ENCODE measurements around the gene CLIC1. TPM values are rescaled to one million over a fixed set of nuclear protein-coding genes. Genes with fewer than 3 reads are reported as not detected.

CLIC1 gene
- polyA plus RNA-seq, 4 donors: 400 to 576 (median 535) TPM

- no peaks in the 10 kb centered on the region for H3K9me3 ChIP-seq (ENCODE audit: control insufficient read depth in 2 of 2, insufficient read depth in 1 of 2, low read depth in 1 of 2, low read length in 1 of 2)
- H3K36me3 ChIP-seq (ENCODE audit: control insufficient read depth in 3 of 3, insufficient read depth in 2 of 3, low read depth in 1 of 3, low read length in 3 of 3): peaks cover 0 to 25% (median 0%) of the 10 kb centered on the region in 3 donors
- DNase-seq (peak; percentile 100), FAIRE-seq (no peak)
- WGBS, 3 donors: 0% methylated on average over 53 to 58 of the region's 58 CpGs
- peak within 1 kb of the TSS; percentile 60 to 78 (median 74) for H3K4me3 ChIP-seq (ENCODE audit: low read depth in 1 of 3, low read length in 3 of 3)
- H3K27ac ChIP-seq (ENCODE audit: low read depth in 1 of 3, low read length in 2 of 3): peak within 1 kb of the TSS; percentile 94 to 98 (median 97)
- H3K27me3 ChIP-seq (ENCODE audit: control insufficient read depth in 3 of 3, insufficient read depth in 3 of 3, low read length in 3 of 3): no peaks in the 10 kb centered on the region
- peaks cover 3 to 41% (median 10%) of the 10 kb centered on the region in 3 donors for H3K4me1 ChIP-seq (ENCODE audit: control insufficient read depth in 3 of 3, insufficient read depth in 2 of 3, low read depth in 1 of 3, low read length in 2 of 3)
Observed at GRCh38 chr6:31739639-31740396, 3.5 kb upstream of the CLIC1 start, which contains the start of gene MSH5. Gene MSH5, plus strand, starts transcription at chr6:31740005. Its CDS starts 462 bp downstream, at chr6:31740467.

- H3K4me1 ChIP-seq (ENCODE audit: control insufficient read depth in 3 of 3, insufficient read depth in 2 of 3, low read depth in 1 of 3, low read length in 2 of 3): peaks cover 3 to 53% (median 12%) of the 10 kb centered on the region in 3 donors
- peak overlapping the region; percentile 94 to 98 (median 97) for H3K27ac ChIP-seq (ENCODE audit: low read depth in 1 of 3, low read length in 2 of 3)
- H3K36me3 ChIP-seq (ENCODE audit: control insufficient read depth in 3 of 3, insufficient read depth in 2 of 3, low read depth in 1 of 3, low read length in 3 of 3): peaks cover 0 to 35% (median 2%) of the 10 kb centered on the region in 3 donors
- H3K4me3 ChIP-seq (ENCODE audit: low read depth in 1 of 3, low read length in 3 of 3): peak overlapping the region in 1 of 3 donors; percentile 7
- WGBS, 3 donors: 1 to 11% (median 5%) methylated on average over 6 of the region's 6 CpGs
- DNase-seq: peak; percentile 95 to 96
- no peaks in the 10 kb centered on the region for H3K9me3 ChIP-seq (ENCODE audit: control insufficient read depth in 2 of 2, insufficient read depth in 1 of 2, low read depth in 1 of 2, low read length in 1 of 2)
- FAIRE-seq: no peak
- H3K27me3 ChIP-seq (ENCODE audit: control insufficient read depth in 3 of 3, insufficient read depth in 3 of 3, low read length in 3 of 3): no peaks in the 10 kb centered on the region
Observed at GRCh38 chr6:31737991-31738979, 2.0 kb upstream of the CLIC1 start.

- FAIRE-seq: no peak
- Histone ChIP-seq H3K27ac (ENCODE audit: low read depth in 1 of 3, low read length in 2 of 3) (peak overlapping the region; percentile 94 to 98 (median 97)), H3K4me3 (ENCODE audit: low read depth in 1 of 3, low read length in 3 of 3) (peak overlapping the region in 1 of 3 donors; percentile 7), H3K27me3 (ENCODE audit: control insufficient read depth in 3 of 3, insufficient read depth in 3 of 3, low read length in 3 of 3) (no peaks in the 10 kb centered on the region), H3K36me3 (ENCODE audit: control insufficient read depth in 3 of 3, insufficient read depth in 2 of 3, low read depth in 1 of 3, low read length in 3 of 3) (peaks cover 3 to 43% (median 4%) of the 10 kb centered on the region in 3 donors), H3K4me1 (ENCODE audit: control insufficient read depth in 3 of 3, insufficient read depth in 2 of 3, low read depth in 1 of 3, low read length in 2 of 3) (peaks cover 3 to 53% (median 12%) of the 10 kb centered on the region in 3 donors), H3K9me3 (ENCODE audit: control insufficient read depth in 2 of 2, insufficient read depth in 1 of 2, low read depth in 1 of 2, low read length in 1 of 2) (no peaks in the 10 kb centered on the region)
- DNase-seq: peak; percentile 60 to 95
- WGBS, 3 donors: 3 to 30% (median 24%) methylated on average over 7 of the region's 7 CpGs
Observed at GRCh38 chr6:31737315-31737990, 1.1 kb upstream of the CLIC1 start.

GRCh38 chr6:31736768-31737314 is 511 bp upstream of the CLIC1 start:
- Histone ChIP-seq H3K27ac (ENCODE audit: low read depth in 1 of 3, low read length in 2 of 3) (peak overlapping the region; percentile 92 to 98 (median 97)), H3K9me3 (ENCODE audit: control insufficient read depth in 2 of 2, insufficient read depth in 1 of 2, low read depth in 1 of 2, low read length in 1 of 2) (no peaks in the 10 kb centered on the region), H3K4me3 (ENCODE audit: low read depth in 1 of 3, low read length in 3 of 3) (peak overlapping the region in 2 of 3 donors; percentile 72 to 79), H3K4me1 (ENCODE audit: control insufficient read depth in 3 of 3, insufficient read depth in 2 of 3, low read depth in 1 of 3, low read length in 2 of 3) (peaks cover 3 to 57% (median 12%) of the 10 kb centered on the region in 3 donors), H3K36me3 (ENCODE audit: control insufficient read depth in 3 of 3, insufficient read depth in 2 of 3, low read depth in 1 of 3, low read length in 3 of 3) (peaks cover 6 to 42% (median 7%) of the 10 kb centered on the region in 3 donors), H3K27me3 (ENCODE audit: control insufficient read depth in 3 of 3, insufficient read depth in 3 of 3, low read length in 3 of 3) (no peaks in the 10 kb centered on the region)
- DNase-seq (peak in 1 of 2 donors; percentile 53), FAIRE-seq (no peak)
- 14 to 28% (median 24%) methylated on average over 10 of the region's 10 CpGs for WGBS, 3 donors

- H3K9me3 ChIP-seq (ENCODE audit: control insufficient read depth in 2 of 2, insufficient read depth in 1 of 2, low read depth in 1 of 2, low read length in 1 of 2): no peaks in the 10 kb centered on the region
- FAIRE-seq (no peak), DNase-seq (peak; percentile 83 to 87)
- H3K27me3 ChIP-seq (ENCODE audit: control insufficient read depth in 3 of 3, insufficient read depth in 3 of 3, low read length in 3 of 3): no peaks in the 10 kb centered on the region
- peaks cover 11 to 48% (median 11%) of the 10 kb centered on the region in 3 donors for H3K36me3 ChIP-seq (ENCODE audit: control insufficient read depth in 3 of 3, insufficient read depth in 2 of 3, low read depth in 1 of 3, low read length in 3 of 3)
- H3K4me1 ChIP-seq (ENCODE audit: control insufficient read depth in 3 of 3, insufficient read depth in 2 of 3, low read depth in 1 of 3, low read length in 2 of 3): peaks cover 3 to 58% (median 12%) of the 10 kb centered on the region in 3 donors
- WGBS, 3 donors: 0 to 3% (median 0%) methylated on average over 17 to 18 of the region's 18 CpGs
- H3K27ac ChIP-seq (ENCODE audit: low read depth in 1 of 3, low read length in 2 of 3): peak overlapping the region; percentile 92 to 98 (median 97)
- H3K4me3 ChIP-seq (ENCODE audit: low read depth in 1 of 3, low read length in 3 of 3): peak overlapping the region; percentile 63 to 79 (median 72)
Observed at GRCh38 chr6:31734821-31735406, 1.4 kb downstream of the CLIC1 start.

GRCh38 chr6:31734247-31734820 is 2.0 kb downstream of the CLIC1 start:
- Histone ChIP-seq H3K27me3 (ENCODE audit: control insufficient read depth in 3 of 3, insufficient read depth in 3 of 3, low read length in 3 of 3) (no peaks in the 10 kb centered on the region), H3K4me1 (ENCODE audit: control insufficient read depth in 3 of 3, insufficient read depth in 2 of 3, low read depth in 1 of 3, low read length in 2 of 3) (peaks cover 3 to 56% (median 12%) of the 10 kb centered on the region in 3 donors), H3K27ac (ENCODE audit: low read depth in 1 of 3, low read length in 2 of 3) (peak overlapping the region; percentile 92 to 98 (median 97)), H3K4me3 (ENCODE audit: low read depth in 1 of 3, low read length in 3 of 3) (peak overlapping the region; percentile 63 to 79 (median 72)), H3K36me3 (ENCODE audit: control insufficient read depth in 3 of 3, insufficient read depth in 2 of 3, low read depth in 1 of 3, low read length in 3 of 3) (peaks cover 11 to 48% (median 11%) of the 10 kb centered on the region in 3 donors), H3K9me3 (ENCODE audit: control insufficient read depth in 2 of 2, insufficient read depth in 1 of 2, low read depth in 1 of 2, low read length in 1 of 2) (no peaks in the 10 kb centered on the region)
- FAIRE-seq (no peak), DNase-seq (no peak)
- WGBS, 3 donors: 0 to 15% (median 8%) methylated on average over 2 of the region's 2 CpGs

- Histone ChIP-seq H3K36me3 (ENCODE audit: control insufficient read depth in 3 of 3, insufficient read depth in 2 of 3, low read depth in 1 of 3, low read length in 3 of 3) (peaks cover 11 to 50% (median 11%) of the 10 kb centered on the region in 3 donors), H3K27ac (ENCODE audit: low read depth in 1 of 3, low read length in 2 of 3) (peak overlapping the region; percentile 92 to 98 (median 97)), H3K4me1 (ENCODE audit: control insufficient read depth in 3 of 3, insufficient read depth in 2 of 3, low read depth in 1 of 3, low read length in 2 of 3) (peaks cover 3 to 54% (median 14%) of the 10 kb centered on the region in 3 donors), H3K4me3 (ENCODE audit: low read depth in 1 of 3, low read length in 3 of 3) (peak overlapping the region in 2 of 3 donors; percentile 72 to 79), H3K9me3 (ENCODE audit: control insufficient read depth in 2 of 2, insufficient read depth in 1 of 2, low read depth in 1 of 2, low read length in 1 of 2) (no peaks in the 10 kb centered on the region), H3K27me3 (ENCODE audit: control insufficient read depth in 3 of 3, insufficient read depth in 3 of 3, low read length in 3 of 3) (no peaks in the 10 kb centered on the region)
- DNase-seq: no peak
- 57 to 76% (median 70%) methylated on average over 4 of the region's 4 CpGs for WGBS, 3 donors
- no peak for FAIRE-seq
Observed at GRCh38 chr6:31733734-31734133, 2.6 kb downstream of the CLIC1 start.

Data from small intestine (tissue), 7 donors.